ENCODE results near the gene VNN1. TPM values are rescaled to one million over a fixed set of nuclear protein-coding genes. Genes with fewer than 3 reads are reported as not detected.
"Not testable (repeated sequence)": the region's sequence is repeated elsewhere in the genome, so short reads cannot be mapped to it uniquely, and the experiment has no call there.

VNN1 gene
- total RNA-seq, 1 experiment from 2014 or later = not detected

DNA sequence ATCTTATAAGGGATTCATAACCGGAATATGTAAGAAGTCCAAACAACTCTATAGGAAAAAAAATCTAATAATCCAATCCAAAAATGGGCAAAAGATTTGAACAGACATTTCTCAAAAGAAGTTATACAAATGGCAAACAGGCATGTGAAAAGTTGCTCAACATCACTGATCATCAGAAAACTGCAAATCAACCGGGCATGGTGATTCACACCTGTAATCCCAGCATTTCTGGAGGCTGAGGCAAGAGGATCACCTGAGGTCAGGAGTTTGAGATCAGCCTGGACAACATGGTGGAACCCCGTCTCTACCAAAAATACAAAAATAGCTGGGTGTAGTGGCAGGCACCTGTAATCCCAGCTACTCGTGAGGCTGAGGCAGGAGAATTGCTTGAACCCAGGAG lies 7.1 kb downstream of the VNN1 start:
- not testable (repeated sequence) for DNase-seq; H3K4me3 ChIP-seq (ENCODE audit: insufficient read depth, low read depth, low read length); H3K36me3 ChIP-seq (replicated peaks; ENCODE audit: control insufficient read depth, insufficient read depth, low read length); H3K27me3 ChIP-seq (ENCODE audit: control insufficient read depth, insufficient read depth, low read length)

DNA sequence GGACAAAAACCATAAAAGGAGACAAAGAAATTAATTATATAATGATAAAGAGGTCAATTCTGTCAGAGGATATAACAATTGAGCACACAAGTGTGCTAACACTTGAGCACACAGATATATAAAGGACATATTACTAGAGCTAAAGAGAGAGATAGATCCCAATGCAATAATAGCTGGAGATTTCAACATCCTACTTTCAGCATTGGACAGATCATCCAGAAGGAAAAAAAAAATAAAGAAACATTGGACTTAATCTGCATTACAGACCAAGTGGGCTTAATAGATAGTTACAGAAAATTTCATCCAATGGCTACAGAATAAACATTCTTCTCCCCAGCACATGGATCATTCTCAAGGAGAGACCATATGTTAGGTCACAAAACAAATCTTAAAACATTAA lies 9.9 kb downstream of the VNN1 start:
- Histone ChIP-seq H3K4me3 (ENCODE audit: insufficient read depth, low read depth, low read length) (no peak overlapping the region), H3K27me3 (ENCODE audit: control insufficient read depth, insufficient read depth, low read length) (no peaks in the 10 kb centered on the region), H3K36me3 (replicated peaks; ENCODE audit: control insufficient read depth, insufficient read depth, low read length) (no peaks in the 10 kb centered on the region)
- no peak for DNase-seq

DNA sequence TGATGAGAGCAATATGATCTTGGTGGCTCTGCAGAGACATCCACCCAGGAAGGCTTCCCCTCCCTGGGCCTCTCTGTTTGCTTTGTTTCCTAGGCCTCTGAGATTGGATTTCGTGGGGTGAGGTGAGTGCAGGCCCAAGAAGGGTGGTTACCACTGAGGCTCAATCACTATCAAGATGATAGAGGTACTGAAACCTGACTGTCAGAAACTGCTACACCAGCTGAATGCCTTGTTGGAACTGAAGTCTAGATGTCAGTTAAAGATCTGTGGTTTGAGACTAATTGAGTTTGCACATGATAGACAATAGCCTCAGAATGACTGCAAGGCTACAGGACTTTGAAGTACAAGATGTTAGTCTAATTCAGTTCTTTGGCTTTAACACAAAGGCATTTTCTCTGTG lies 15.2 kb downstream of the VNN1 start:
- H3K4me3 ChIP-seq (ENCODE audit: insufficient read depth, low read depth, low read length) = no peak overlapping the region
- H3K36me3 ChIP-seq (replicated peaks; ENCODE audit: control insufficient read depth, insufficient read depth, low read length) = no peaks in the 10 kb centered on the region
- no peak for DNase-seq
- no peaks in the 10 kb centered on the region for H3K27me3 ChIP-seq (ENCODE audit: control insufficient read depth, insufficient read depth, low read length)

DNA sequence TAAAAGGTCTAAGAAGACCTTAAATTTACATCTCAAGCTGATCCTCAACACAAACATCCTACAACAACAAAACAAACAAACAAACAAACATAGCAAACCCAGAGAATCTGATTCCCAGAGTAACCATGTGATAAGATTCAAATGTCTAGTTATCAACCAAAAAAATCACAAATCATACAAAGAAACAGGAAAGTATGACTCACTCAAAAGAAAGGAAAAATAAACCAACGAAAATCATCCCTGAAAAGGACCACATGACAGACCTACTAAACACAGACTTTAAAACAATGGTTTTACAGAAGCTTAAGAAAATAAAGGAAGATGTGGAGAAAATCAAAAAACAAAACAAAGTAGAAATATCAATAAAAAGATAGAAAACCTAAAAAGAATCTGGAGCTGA lies 18.1 kb downstream of the VNN1 start:
- no peak for DNase-seq
- Histone ChIP-seq H3K27me3 (ENCODE audit: control insufficient read depth, insufficient read depth, low read length) (no peaks in the 10 kb centered on the region), H3K36me3 (replicated peaks; ENCODE audit: control insufficient read depth, insufficient read depth, low read length) (no peaks in the 10 kb centered on the region), H3K4me3 (ENCODE audit: insufficient read depth, low read depth, low read length) (no peak overlapping the region)

DNA sequence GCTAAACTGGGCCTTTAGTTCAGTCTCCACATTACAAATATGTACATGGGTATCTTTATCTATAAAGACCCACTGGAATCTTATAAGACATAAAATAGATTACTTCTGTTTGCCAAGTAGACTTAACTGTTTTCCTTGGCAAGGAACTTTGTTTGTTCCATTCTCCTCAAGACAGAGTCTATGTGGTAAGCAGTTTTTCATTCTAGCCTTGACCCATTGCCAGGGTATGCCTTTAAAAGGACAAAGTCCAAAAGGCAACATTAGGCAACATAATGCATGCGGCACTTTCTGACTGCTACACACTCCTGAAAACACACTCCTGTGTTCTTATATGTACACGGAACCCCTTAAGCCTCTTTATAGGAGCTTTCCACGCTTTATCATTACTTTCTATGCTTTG lies 20.4 kb downstream of the VNN1 start:
- Histone ChIP-seq H3K27me3 (ENCODE audit: control insufficient read depth, insufficient read depth, low read length) (no peaks in the 10 kb centered on the region), H3K36me3 (replicated peaks; ENCODE audit: control insufficient read depth, insufficient read depth, low read length) (no peaks in the 10 kb centered on the region)
- DNase-seq = no peak

DNA sequence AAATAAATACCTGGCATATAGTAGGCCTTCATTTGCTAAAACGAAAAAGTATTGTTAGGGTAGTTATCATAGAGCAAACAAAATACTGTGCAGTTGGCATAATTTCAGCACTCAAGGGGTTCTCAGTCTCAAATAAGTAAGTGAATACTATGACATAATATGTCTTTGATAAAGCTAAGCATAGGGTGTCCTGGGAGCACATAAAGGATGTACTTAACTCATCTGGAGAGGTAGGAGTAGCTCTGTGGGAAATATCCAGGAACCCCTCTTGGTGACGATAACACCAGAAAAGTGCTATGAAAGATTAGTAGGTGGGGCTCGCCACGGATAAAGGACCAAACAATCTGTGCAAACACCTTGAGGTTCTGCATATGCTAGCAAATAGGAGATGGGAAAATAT lies 23.2 kb downstream of the VNN1 start:
- no peaks in the 10 kb centered on the region for H3K27me3 ChIP-seq (ENCODE audit: control insufficient read depth, insufficient read depth, low read length)
- H3K4me3 ChIP-seq (ENCODE audit: insufficient read depth, low read depth, low read length) = no peak overlapping the region
- no peaks in the 10 kb centered on the region for H3K36me3 ChIP-seq (replicated peaks; ENCODE audit: control insufficient read depth, insufficient read depth, low read length)
- DNase-seq = no peak

More for the DNA sequence above, 20.4 kb downstream of the VNN1 start:
- no peak overlapping the region for H3K4me3 ChIP-seq (ENCODE audit: insufficient read depth, low read depth, low read length)

DNA sequence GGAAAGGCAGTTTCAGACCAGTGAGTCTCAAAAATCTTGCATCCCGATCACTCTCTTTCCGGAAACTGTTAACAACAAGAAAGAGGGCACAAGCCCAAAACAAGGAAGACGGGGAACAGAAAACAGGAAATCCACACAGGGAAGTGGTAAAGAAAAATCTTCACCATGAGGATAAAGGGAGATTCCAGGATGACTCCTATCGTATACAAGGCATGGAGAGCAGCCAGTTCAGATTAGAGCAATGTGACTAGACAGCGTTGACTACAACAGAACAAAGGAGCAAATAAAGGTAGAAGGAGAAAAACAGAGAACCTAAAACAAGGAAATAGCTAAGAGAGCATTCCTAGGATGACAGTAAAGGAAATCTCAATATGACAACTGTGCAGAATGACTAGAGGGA lies 26.5 kb downstream of the VNN1 start:
- no peaks in the 10 kb centered on the region for H3K27me3 ChIP-seq (ENCODE audit: control insufficient read depth, insufficient read depth, low read length)
- no peak overlapping the region for H3K4me3 ChIP-seq (ENCODE audit: insufficient read depth, low read depth, low read length)
- H3K36me3 ChIP-seq (replicated peaks; ENCODE audit: control insufficient read depth, insufficient read depth, low read length) = no peaks in the 10 kb centered on the region
- no peak for DNase-seq

DNA sequence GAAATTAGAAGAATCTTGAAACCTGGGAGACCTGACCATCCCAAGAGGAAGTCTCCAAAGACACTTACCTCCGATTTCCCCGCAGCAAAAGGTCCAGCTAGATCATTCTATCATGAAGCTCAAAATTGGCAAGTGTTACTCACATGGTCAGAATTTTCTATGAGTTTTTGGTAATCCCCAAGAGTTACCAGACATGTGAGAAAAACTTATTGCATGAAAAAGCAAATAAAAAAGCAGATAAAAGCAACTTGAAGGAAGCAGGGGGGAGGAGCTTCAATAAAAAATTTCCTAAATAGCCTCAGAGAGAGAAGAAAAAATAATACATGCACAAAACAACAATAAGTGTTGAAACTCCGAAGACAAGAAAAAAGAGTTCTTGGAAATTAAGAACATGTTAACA lies 27.3 kb downstream of the VNN1 start:
- Histone ChIP-seq H3K4me3 (ENCODE audit: insufficient read depth, low read depth, low read length) (no peak overlapping the region), H3K36me3 (replicated peaks; ENCODE audit: control insufficient read depth, insufficient read depth, low read length) (no peaks in the 10 kb centered on the region), H3K27me3 (ENCODE audit: control insufficient read depth, insufficient read depth, low read length) (no peaks in the 10 kb centered on the region)
- no peak for DNase-seq

DNA sequence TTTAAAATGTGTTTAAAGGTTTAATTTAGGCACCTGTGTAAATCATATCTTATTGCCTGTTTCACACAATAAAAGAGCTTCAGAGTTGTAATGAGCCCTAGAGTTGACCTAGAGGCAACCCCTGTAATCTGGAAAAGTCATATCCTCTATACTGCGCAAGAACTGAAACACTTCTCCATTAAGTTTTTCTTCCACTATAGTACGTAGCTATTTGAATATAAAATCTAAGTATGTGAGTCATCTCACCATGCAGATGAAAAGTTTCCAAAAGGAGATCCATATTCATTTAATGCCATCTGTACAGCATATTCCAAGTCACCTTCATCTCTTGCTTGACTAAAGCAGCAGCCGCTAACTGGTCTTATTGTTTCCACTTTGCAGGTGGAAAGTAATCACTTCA lies 28.8 kb downstream of the VNN1 start:
- DNase-seq = no peak
- Histone ChIP-seq H3K27me3 (ENCODE audit: control insufficient read depth, insufficient read depth, low read length) (no peaks in the 10 kb centered on the region), H3K36me3 (replicated peaks; ENCODE audit: control insufficient read depth, insufficient read depth, low read length) (no peaks in the 10 kb centered on the region), H3K4me3 (ENCODE audit: insufficient read depth, low read depth, low read length) (no peak overlapping the region)

DNA sequence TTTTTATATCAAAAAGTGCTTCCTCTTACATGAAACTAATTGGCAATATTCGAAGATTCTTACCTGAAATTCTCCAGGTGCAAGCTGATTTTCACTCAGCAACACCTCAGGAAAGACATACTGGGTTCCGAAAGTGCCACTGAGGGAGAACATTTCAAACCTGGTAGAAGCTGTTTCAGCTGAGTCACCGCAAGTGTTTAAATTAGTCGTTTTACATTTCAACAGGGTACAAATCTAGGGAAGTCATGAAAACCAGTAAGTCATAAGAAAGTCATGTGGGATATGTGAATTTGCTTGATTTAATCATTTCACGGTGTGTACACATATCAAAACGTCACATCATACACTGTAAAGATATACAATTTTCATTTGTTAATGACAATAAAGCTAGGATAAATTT lies 29.6 kb downstream of the VNN1 start:
- no peak overlapping the region for H3K4me3 ChIP-seq (ENCODE audit: insufficient read depth, low read depth, low read length)
- no peak for DNase-seq

DNA sequence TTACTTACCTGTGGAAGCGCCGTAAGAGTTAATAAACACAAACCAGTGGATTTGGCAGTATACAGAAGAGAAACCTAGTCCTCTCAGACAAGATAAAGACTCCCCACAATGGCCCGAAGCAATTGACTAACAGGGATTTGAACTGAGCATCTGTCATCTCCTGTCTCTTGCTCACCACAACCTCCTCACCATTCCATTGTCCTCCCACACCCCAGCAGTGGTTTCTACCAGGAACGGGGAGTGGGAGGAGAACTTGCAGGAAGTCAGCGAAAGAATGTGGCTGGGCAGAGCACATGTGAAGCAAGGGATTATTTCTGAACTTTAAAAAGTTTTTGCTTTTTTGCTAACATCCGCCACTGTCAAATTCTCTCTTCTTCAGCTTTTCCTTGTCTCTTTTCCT lies 30.3 kb downstream of the VNN1 start:
- no peak for DNase-seq
- Histone ChIP-seq H3K4me3 (ENCODE audit: insufficient read depth, low read depth, low read length) (no peak overlapping the region), H3K36me3 (replicated peaks; ENCODE audit: control insufficient read depth, insufficient read depth, low read length) (no peaks in the 10 kb centered on the region), H3K27me3 (ENCODE audit: control insufficient read depth, insufficient read depth, low read length) (no peaks in the 10 kb centered on the region)

More for the DNA sequence above, 29.6 kb downstream of the VNN1 start:
- Histone ChIP-seq H3K27me3 (ENCODE audit: control insufficient read depth, insufficient read depth, low read length) (no peaks in the 10 kb centered on the region), H3K36me3 (replicated peaks; ENCODE audit: control insufficient read depth, insufficient read depth, low read length) (no peaks in the 10 kb centered on the region)

DNA sequence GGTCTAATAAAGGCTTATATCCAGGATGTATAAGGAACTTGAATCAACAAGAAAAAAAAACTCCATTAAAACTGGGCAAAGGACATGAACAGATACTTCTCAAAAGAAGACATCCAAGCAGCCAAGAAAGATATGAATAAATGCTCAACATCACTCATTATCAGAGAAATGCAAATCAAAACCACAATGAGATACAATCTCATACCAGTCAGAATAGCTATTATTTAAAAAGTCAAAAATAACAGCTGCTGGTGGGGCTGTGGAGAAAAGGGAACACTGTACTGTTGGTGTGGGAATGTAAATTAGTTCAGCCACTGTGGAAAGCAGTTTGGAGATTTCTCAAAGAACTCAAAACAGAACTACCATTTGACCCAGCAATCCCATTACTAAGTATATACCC lies 34.8 kb downstream of the VNN1 start:
- not testable (repeated sequence) for DNase-seq; H3K27me3 ChIP-seq (ENCODE audit: control insufficient read depth, insufficient read depth, low read length); H3K36me3 ChIP-seq (replicated peaks; ENCODE audit: control insufficient read depth, insufficient read depth, low read length)

DNA sequence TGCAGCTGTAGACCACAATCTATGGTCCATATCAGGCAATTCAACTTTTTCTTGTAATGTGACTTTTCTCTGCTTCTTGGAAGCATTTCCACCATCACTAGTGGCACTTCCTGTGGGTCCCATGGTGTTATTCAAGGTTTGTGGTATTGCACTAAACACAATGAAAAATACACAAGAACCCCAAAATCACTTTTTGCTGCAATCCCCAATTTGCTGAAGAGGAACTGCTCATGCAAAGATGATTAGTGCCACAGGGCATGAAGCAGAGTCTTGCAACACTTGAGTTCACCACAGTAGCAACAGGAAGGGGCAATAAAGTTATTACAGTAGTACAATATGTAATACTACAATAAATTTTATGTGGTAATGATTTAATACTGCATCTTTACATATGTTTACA lies 38.1 kb downstream of the VNN1 start:
- no peak for DNase-seq
- H3K27me3 ChIP-seq (ENCODE audit: control insufficient read depth, insufficient read depth, low read length) = no peaks in the 10 kb centered on the region
- H3K36me3 ChIP-seq (replicated peaks; ENCODE audit: control insufficient read depth, insufficient read depth, low read length) = no peaks in the 10 kb centered on the region
- no peak overlapping the region for H3K4me3 ChIP-seq (ENCODE audit: insufficient read depth, low read depth, low read length)

More for the DNA sequence above, 34.8 kb downstream of the VNN1 start:
- H3K4me3 ChIP-seq (ENCODE audit: insufficient read depth, low read depth, low read length) = not testable (repeated sequence)

DNA sequence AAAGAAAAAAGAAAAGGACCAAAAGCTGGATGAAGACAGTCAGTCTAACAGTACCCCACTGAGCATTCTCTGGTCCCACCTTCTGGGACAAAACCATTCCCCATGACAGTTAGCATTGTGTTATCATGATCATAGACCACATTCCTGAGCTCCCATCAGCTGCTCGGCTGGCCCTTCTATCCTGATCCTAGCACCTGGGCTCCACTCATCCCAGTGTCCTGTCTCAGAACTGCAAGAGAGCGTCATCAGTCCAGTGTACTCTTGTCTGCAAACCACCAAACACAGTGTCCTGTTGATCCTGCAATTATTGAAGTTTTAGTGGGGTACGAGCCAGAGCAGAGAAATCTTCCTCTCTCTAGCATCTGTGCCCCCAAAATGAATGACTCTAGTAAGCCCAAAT lies 38.9 kb downstream of the VNN1 start:
- Histone ChIP-seq H3K36me3 (replicated peaks; ENCODE audit: control insufficient read depth, insufficient read depth, low read length) (no peaks in the 10 kb centered on the region), H3K27me3 (ENCODE audit: control insufficient read depth, insufficient read depth, low read length) (no peaks in the 10 kb centered on the region), H3K4me3 (ENCODE audit: insufficient read depth, low read depth, low read length) (no peak overlapping the region)
- peak; percentile 32 for DNase-seq

DNA sequence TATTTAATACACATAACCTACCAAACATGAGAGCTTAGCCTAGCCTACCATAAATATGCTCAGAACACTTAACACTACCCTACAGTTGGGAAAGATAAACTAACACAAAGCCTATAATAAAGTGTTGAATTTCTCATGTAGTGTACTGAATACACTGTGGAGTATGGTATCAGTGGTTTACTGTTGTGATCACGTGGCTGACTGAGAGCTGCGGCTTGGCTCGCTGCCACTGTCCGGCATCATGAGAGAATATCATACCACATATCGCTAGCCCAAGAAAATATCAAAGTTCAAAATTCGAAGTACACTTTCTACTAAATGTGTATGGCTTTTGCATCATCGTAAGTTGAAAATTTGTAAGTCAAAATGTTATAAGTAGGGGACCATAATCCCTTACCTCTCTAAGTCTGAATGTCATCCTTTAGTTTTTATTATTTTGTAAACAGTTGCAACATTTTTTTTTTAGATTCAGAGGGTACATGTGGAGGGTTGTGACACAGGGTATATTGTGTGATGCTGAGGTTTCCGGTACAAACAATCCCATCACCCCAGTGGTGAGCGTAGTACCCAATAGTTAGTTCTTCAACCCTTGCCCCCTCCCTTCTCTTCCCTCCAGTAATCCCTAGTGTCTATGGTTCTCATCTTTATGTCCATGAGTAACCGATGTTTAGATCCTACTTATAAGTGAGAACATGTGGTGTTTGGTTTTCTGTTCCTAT lies 40.3 kb downstream of the VNN1 start:
- DNase-seq = no peak

DNA sequence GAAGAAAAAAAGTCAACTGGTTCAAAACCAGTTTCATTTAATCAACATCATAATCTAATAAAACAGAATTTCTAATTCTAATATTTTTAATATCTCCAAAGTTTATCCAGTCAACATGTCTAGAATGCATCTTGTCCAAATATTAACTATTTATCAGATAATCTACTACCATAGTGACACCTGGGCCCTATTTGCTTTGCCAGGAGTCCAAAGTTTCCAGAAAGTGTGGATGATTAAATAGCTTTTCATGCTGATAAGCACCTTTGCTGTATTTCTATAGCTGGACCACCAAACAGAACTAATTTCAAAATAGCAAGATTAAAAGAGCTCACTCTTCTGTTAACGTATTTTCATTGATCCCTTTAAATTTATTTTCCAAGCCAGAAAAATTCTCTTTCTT lies 42.6 kb downstream of the VNN1 start:
- no peak for DNase-seq
- H3K36me3 ChIP-seq (replicated peaks; ENCODE audit: control insufficient read depth, insufficient read depth, low read length) = no peaks in the 10 kb centered on the region
- no peaks in the 10 kb centered on the region for H3K27me3 ChIP-seq (ENCODE audit: control insufficient read depth, insufficient read depth, low read length)
- H3K4me3 ChIP-seq (ENCODE audit: insufficient read depth, low read depth, low read length) = no peak overlapping the region

More for the DNA sequence above, 40.3 kb downstream of the VNN1 start:
- Histone ChIP-seq H3K36me3 (replicated peaks; ENCODE audit: control insufficient read depth, insufficient read depth, low read length) (no peaks in the 10 kb centered on the region), H3K27me3 (ENCODE audit: control insufficient read depth, insufficient read depth, low read length) (no peaks in the 10 kb centered on the region), H3K4me3 (ENCODE audit: insufficient read depth, low read depth, low read length) (no peak overlapping the region)
